ENCODE measurements around the gene TMEM258. TPM values are rescaled to one million over a fixed set of nuclear protein-coding genes. Genes with fewer than 3 reads are reported as not detected.

TMEM258 gene
- total RNA-seq, 4 donors from 2014 or later = 8.2 to 34.7 (median 23.7) TPM

DNA sequence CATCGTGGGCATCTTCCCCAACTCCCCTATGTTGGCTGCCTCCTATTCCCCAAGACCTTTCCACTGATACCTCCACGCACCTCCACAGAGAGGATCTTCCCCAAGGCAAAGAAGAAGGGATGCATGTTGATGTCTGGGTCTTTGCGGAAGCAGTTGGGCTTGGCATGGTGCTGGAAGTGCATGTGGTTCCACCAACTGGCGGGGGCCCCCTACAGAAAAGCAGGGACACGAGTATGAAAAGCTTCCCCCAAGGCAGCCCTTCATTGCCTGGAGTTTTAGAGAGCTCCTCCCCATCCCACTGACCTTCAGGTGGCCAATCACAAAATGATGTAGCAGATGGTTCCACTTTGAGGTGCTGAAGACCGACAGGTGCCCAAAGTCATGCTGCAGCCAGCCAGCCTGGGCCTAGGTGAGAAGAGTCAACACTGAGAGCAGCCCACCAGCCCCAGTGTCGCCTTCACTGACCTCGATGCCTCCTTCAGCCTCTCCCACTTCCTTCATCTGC, 18.3 kb upstream of the TMEM258 start:
- WGBS, 2 donors (ENCODE audit: low coverage in 1 of 2) = 97% methylated on average over 7 of the region's 8 CpGs; no CpG with 5 or more reads in 1 of the 2 donors
- TF ChIP-seq EP300 (IDR thresholded peaks at IDR 0.05; ENCODE audit: low read depth) (no peak), POLR2AphosphoS5 (IDR thresholded peaks at IDR 0.05) (no peak), POLR2A (IDR thresholded peaks at IDR 0.05) (no peak)
- TF ChIP-seq, protein P1, sequence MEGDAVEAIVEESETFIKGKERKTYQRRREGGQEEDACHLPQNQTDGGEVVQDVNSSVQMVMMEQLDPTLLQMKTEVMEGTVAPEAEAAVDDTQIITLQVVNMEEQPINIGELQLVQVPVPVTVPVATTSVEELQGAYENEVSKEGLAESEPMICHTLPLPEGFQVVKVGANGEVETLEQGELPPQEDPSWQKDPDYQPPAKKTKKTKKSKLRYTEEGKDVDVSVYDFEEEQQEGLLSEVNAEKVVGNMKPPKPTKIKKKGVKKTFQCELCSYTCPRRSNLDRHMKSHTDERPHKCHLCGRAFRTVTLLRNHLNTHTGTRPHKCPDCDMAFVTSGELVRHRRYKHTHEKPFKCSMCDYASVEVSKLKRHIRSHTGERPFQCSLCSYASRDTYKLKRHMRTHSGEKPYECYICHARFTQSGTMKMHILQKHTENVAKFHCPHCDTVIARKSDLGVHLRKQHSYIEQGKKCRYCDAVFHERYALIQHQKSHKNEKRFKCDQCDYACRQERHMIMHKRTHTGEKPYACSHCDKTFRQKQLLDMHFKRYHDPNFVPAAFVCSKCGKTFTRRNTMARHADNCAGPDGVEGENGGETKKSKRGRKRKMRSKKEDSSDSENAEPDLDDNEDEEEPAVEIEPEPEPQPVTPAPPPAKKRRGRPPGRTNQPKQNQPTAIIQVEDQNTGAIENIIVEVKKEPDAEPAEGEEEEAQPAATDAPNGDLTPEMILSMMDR (IDR thresholded peaks at IDR 0.05) = no peak
- H3K27me3 ChIP-seq = peaks cover 4% of the 10 kb centered on the region
- DNase-seq = no peak
- H3K9me3 ChIP-seq = no peaks in the 10 kb centered on the region
- in situ Hi-C loops (cut with MboI; ENCODE audit: low pct_ligation_motif_present in 1 of 4, low pct_unique_long_range_greater_than_20kb in 1 of 4, low sequenced_read_pairs in 3 of 4) (no loop called here), intact Hi-C loops (cut with DNase I; ENCODE audit: low total_unique reads) (no loop called here)
- no peak overlapping the region for H3K27ac ChIP-seq
- no peak overlapping the region for H3K4me3 ChIP-seq
- peaks cover 0 to 16% (median 8%) of the 10 kb centered on the region in 4 donors for H3K4me1 ChIP-seq
- peaks cover 0 to 6% (median 0%) of the 10 kb centered on the region in 4 donors for H3K36me3 ChIP-seq

DNA sequence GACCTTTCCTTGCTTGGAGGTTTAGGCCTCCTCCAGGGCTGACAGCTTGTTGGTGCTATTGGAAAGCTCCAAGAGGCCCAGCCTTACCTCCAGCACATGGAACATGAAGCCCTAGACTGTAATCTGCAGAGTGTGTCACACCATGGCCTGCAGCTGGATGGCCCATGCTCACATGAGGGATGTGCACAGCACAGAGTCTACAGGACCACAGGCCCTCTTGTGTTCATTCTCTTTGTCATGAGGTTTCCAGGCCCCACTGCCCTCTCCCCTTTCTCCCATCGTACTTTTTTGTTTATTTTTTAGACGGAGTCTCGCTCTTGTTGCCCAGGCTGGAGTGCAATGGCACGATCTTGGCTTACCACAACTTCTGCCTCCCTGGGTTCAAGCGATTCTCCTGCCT, 14.4 kb upstream of the TMEM258 start:
- intact Hi-C loops (cut with DNase I; ENCODE audit: low total_unique reads) = no loop called here
- Histone ChIP-seq H3K4me3 (no peak overlapping the region), H3K27me3 (no peaks in the 10 kb centered on the region), H3K9me3 (no peaks in the 10 kb centered on the region), H3K4me1 (no peaks in the 10 kb centered on the region), H3K36me3 (no peaks in the 10 kb centered on the region), H3K27ac (no peak overlapping the region)
- no peak for DNase-seq
- 83 to 84% methylated on average over 1 to 5 of the region's 5 CpGs for WGBS, 2 donors (ENCODE audit: low coverage in 1 of 2)
- in situ Hi-C loops (cut with MboI; ENCODE audit: low pct_ligation_motif_present in 1 of 4, low pct_unique_long_range_greater_than_20kb in 1 of 4, low sequenced_read_pairs in 3 of 4) = no loop called here
- TF ChIP-seq POLR2AphosphoS5 (IDR thresholded peaks at IDR 0.05) = no peak

DNA sequence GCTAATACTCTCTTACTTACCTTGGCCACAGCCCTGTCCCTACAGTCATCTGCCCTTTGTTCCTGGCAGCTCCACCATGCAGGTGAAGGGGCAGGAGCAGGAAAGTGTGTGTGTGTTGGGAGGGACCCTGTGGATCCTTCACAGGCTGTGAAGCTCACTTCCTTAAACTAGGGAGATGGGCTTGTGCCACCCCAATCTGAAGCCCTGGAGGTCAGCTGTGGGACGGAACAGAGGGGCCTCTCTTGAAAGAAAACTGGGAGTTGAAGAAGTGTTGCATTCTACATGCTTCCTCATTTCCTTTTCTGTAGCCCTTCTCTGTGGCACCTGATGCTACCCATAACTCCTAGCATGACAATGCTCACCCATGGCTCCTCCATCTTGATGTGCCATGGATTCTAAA, 12.7 kb upstream of the TMEM258 start:
- intact Hi-C loops (cut with DNase I; ENCODE audit: low total_unique reads) = no loop called here
- H3K36me3 ChIP-seq = no peaks in the 10 kb centered on the region

DNA sequence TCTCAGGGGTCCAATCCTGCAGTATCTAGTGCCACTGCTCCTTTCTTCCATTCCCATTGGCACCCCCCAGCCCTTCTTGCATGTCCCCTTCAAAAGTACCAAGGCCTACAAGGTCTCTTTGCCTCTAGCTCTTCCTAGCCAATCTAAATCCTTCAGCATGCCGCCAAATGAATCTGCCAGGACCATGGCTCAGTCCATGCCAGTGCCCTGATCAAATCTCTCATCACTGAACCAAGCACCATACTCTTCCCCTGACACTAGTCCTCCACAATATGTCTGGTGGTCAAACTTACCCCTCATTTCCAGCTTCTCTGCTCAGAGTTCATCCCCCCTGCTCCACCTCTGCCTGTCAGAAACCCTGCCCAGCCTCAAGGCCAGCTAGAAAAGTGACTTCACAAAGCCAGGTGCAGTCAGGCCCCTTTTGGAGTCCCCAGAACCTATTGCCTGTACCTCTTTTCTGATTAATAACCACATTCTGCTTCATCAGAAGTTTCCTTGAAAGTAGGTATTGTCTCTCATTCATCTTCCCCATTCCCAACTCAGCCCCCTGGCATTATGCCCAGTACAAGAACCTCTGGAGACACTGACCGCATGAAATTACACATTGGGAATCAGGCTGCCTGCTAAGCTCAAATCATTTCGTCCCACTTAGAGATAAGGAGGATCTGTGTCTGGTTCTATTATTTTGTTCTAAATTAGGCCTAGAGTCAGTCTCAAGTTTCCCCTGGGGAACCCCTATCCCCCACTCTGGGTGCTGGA, 11.7 kb upstream of the TMEM258 start:
- no peaks in the 10 kb centered on the region for H3K27me3 ChIP-seq
- H3K9me3 ChIP-seq = no peaks in the 10 kb centered on the region
- intact Hi-C loops (cut with DNase I; ENCODE audit: low total_unique reads) (no loop called here), in situ Hi-C loops (cut with MboI; ENCODE audit: low pct_ligation_motif_present in 1 of 4, low pct_unique_long_range_greater_than_20kb in 1 of 4, low sequenced_read_pairs in 3 of 4) (no loop called here)
- no peak overlapping the region for H3K27ac ChIP-seq
- no peaks in the 10 kb centered on the region for H3K36me3 ChIP-seq
- no peak for DNase-seq
- H3K4me3 ChIP-seq = no peak overlapping the region
- TF ChIP-seq POLR2AphosphoS5 (IDR thresholded peaks at IDR 0.05) = no peak
- no peak for TF ChIP-seq POLR2A (IDR thresholded peaks at IDR 0.05)
- no peak for TF ChIP-seq EP300 (IDR thresholded peaks at IDR 0.05; ENCODE audit: low read depth)
- TF ChIP-seq, protein P1 (IDR thresholded peaks at IDR 0.05) = no peak
- H3K4me1 ChIP-seq = no peaks in the 10 kb centered on the region
- 80 to 85% methylated on average over 2 to 3 of the region's 3 CpGs for WGBS, 2 donors (ENCODE audit: low coverage in 1 of 2)

More for the DNA sequence above, 12.7 kb upstream of the TMEM258 start:
- Histone ChIP-seq H3K4me3 (no peak overlapping the region), H3K4me1 (no peaks in the 10 kb centered on the region), H3K9me3 (no peaks in the 10 kb centered on the region), H3K27me3 (no peaks in the 10 kb centered on the region), H3K27ac (no peak overlapping the region)
- no peak for TF ChIP-seq EP300 (IDR thresholded peaks at IDR 0.05; ENCODE audit: low read depth)
- TF ChIP-seq, protein P1 (IDR thresholded peaks at IDR 0.05) = no peak
- TF ChIP-seq POLR2A (IDR thresholded peaks at IDR 0.05) = no peak
- no peak for TF ChIP-seq POLR2AphosphoS5 (IDR thresholded peaks at IDR 0.05)
- WGBS, 2 donors (ENCODE audit: low coverage in 1 of 2) = 85 to 100% methylated on average over 1 of the region's 1 CpG
- in situ Hi-C loops (cut with MboI; ENCODE audit: low pct_ligation_motif_present in 1 of 4, low pct_unique_long_range_greater_than_20kb in 1 of 4, low sequenced_read_pairs in 3 of 4) = no loop called here
- DNase-seq = no peak

Measured in transverse colon (tissue), 4 donors.